ENCODE results near the gene ANKS1B.

The ANKS1B gene

DNA sequence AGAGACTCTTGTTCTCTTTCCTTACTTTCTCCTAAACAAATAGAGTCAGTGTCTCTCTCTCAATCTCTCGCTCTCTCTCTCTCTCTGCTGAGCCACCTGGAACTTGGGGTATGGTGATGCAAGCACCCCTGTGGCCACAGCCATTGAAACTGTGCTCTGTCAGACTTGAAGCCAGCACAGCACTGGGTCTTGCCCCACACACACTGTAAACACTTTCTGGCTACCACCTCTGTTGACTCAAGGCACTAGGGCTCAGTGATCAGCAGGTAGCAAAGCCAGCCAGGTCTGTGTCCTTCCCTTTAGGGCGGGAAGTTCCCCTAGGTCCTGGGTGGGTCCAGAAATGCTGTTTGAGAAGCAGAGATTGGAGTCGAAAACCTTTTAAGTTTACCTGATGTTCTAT, 463.1 kb downstream of the ANKS1B start:
- ATAC-seq, result no peak
- TF ChIP-seq ZFP30 (CRISPR knock-in tag; IDR thresholded peaks at IDR 0.05) (no peak), PATZ1 (CRISPR knock-in tag; IDR thresholded peaks at IDR 0.05; ENCODE audit: borderline replicate concordance) (no peak), ZFP3 (CRISPR knock-in tag; IDR thresholded peaks at IDR 0.05) (no peak), ESRRG (CRISPR knock-in tag; IDR thresholded peaks at IDR 0.05) (no peak)

GRCh38 chr12:99513066-99513465, 471.7 kb downstream of the ANKS1B start:
- no peak for ATAC-seq
- TF ChIP-seq TOX (CRISPR knock-in tag; IDR thresholded peaks at IDR 0.05; ENCODE audit: borderline replicate concordance) (no peak), TCF4 (CRISPR knock-in tag; IDR thresholded peaks at IDR 0.05; ENCODE audit: borderline replicate concordance) (no peak), PATZ1 (CRISPR knock-in tag; IDR thresholded peaks at IDR 0.05; ENCODE audit: borderline replicate concordance) (no peak), RARB (CRISPR knock-in tag; IDR thresholded peaks at IDR 0.05) (no peak), CSRNP3 (CRISPR knock-in tag; IDR thresholded peaks at IDR 0.05) (no peak), ESRRG (CRISPR knock-in tag; IDR thresholded peaks at IDR 0.05) (no peak), ZFP30 (CRISPR knock-in tag; IDR thresholded peaks at IDR 0.05) (no peak), PPARA (CRISPR knock-in tag; IDR thresholded peaks at IDR 0.05; ENCODE audit: borderline replicate concordance) (no peak), ZC3H10 (CRISPR knock-in tag; IDR thresholded peaks at IDR 0.05) (no peak), ISL1 (CRISPR knock-in tag; IDR thresholded peaks at IDR 0.05) (no peak)
- TF ChIP-seq, protein P1, sequence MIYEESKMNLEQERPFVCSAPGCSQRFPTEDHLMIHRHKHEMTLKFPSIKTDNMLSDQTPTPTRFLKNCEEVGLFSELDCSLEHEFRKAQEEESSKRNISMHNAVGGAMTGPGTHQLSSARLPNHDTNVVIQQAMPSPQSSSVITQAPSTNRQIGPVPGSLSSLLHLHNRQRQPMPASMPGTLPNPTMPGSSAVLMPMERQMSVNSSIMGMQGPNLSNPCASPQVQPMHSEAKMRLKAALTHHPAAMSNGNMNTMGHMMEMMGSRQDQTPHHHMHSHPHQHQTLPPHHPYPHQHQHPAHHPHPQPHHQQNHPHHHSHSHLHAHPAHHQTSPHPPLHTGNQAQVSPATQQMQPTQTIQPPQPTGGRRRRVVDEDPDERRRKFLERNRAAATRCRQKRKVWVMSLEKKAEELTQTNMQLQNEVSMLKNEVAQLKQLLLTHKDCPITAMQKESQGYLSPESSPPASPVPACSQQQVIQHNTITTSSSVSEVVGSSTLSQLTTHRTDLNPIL (CRISPR knock-in tag; IDR thresholded peaks at IDR 0.05; ENCODE audit: low read depth), result no peak
- TF ChIP-seq, protein P2, sequence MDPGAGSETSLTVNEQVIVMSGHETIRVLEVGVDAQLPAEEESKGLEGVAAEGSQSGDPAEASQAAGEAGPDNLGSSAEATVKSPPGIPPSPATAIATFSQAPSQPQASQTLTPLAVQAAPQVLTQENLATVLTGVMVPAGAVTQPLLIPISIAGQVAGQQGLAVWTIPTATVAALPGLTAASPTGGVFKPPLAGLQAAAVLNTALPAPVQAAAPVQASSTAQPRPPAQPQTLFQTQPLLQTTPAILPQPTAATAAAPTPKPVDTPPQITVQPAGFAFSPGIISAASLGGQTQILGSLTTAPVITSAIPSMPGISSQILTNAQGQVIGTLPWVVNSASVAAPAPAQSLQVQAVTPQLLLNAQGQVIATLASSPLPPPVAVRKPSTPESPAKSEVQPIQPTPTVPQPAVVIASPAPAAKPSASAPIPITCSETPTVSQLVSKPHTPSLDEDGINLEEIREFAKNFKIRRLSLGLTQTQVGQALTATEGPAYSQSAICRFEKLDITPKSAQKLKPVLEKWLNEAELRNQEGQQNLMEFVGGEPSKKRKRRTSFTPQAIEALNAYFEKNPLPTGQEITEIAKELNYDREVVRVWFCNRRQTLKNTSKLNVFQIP (CRISPR knock-in tag; IDR thresholded peaks at IDR 0.05; ENCODE audit: borderline replicate concordance, low read depth), result no peak

- ATAC-seq, result no peak; the same call in 1 of the 3 replicates
- TF ChIP-seq SNAI2 (CRISPR knock-in tag; IDR thresholded peaks at IDR 0.05) (no peak), TOX (CRISPR knock-in tag; IDR thresholded peaks at IDR 0.05; ENCODE audit: borderline replicate concordance) (no peak), CSDC2 (CRISPR knock-in tag; IDR thresholded peaks at IDR 0.05) (no peak), CSRNP3 (CRISPR knock-in tag; IDR thresholded peaks at IDR 0.05) (no peak), RARB (CRISPR knock-in tag; IDR thresholded peaks at IDR 0.05) (no peak), OSR1 (CRISPR knock-in tag; IDR thresholded peaks at IDR 0.05) (no peak), PPARA (CRISPR knock-in tag; IDR thresholded peaks at IDR 0.05; ENCODE audit: borderline replicate concordance) (no peak), ZNF70 (CRISPR knock-in tag; IDR thresholded peaks at IDR 0.05) (no peak), BACH2 (CRISPR knock-in tag; IDR thresholded peaks at IDR 0.05; ENCODE audit: borderline replicate concordance) (no peak), ZNF8 (CRISPR knock-in tag; IDR thresholded peaks at IDR 0.05) (no peak), ARNTL (CRISPR knock-in tag; IDR thresholded peaks at IDR 0.05; ENCODE audit: borderline replicate concordance, low read depth) (no peak), ZC3H10 (CRISPR knock-in tag; IDR thresholded peaks at IDR 0.05) (no peak), ISL1 (CRISPR knock-in tag; IDR thresholded peaks at IDR 0.05) (no peak), ZFP30 (CRISPR knock-in tag; IDR thresholded peaks at IDR 0.05) (no peak)
- TF ChIP-seq, protein P1 (CRISPR knock-in tag; IDR thresholded peaks at IDR 0.05; ENCODE audit: low read depth), result no peak
- TF ChIP-seq, protein P2 (CRISPR knock-in tag; IDR thresholded peaks at IDR 0.05; ENCODE audit: borderline replicate concordance, low read depth), result no peak
- TF ChIP-seq, protein P3, sequence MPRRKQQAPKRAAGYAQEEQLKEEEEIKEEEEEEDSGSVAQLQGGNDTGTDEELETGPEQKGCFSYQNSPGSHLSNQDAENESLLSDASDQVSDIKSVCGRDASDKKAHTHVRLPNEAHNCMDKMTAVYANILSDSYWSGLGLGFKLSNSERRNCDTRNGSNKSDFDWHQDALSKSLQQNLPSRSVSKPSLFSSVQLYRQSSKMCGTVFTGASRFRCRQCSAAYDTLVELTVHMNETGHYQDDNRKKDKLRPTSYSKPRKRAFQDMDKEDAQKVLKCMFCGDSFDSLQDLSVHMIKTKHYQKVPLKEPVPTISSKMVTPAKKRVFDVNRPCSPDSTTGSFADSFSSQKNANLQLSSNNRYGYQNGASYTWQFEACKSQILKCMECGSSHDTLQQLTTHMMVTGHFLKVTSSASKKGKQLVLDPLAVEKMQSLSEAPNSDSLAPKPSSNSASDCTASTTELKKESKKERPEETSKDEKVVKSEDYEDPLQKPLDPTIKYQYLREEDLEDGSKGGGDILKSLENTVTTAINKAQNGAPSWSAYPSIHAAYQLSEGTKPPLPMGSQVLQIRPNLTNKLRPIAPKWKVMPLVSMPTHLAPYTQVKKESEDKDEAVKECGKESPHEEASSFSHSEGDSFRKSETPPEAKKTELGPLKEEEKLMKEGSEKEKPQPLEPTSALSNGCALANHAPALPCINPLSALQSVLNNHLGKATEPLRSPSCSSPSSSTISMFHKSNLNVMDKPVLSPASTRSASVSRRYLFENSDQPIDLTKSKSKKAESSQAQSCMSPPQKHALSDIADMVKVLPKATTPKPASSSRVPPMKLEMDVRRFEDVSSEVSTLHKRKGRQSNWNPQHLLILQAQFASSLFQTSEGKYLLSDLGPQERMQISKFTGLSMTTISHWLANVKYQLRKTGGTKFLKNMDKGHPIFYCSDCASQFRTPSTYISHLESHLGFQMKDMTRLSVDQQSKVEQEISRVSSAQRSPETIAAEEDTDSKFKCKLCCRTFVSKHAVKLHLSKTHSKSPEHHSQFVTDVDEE (CRISPR knock-in tag; IDR thresholded peaks at IDR 0.05), result no peak
Measured at GRCh38 chr12:99505805-99506204, 478.9 kb downstream of the ANKS1B start.
